Activated CD8-positive, alpha-beta memory T cell treated with anti-CD3 and anti-CD28 coated beads, Interleukin-2, amount 50 U/mL, for 24 hours (primary cell): ENCODE data around the gene NFKB2.

Source experiments
- DNase-seq: peaks from one replicate; pipeline ENCODE4 v3.0.0-alpha.2; 2020; ENCODE audit errors: extremely low read depth

NFKB2 gene

GRCh38 chr10:102394801-102395399, 605 bp upstream of the NFKB2 start:
- peak; percentile 31 for DNase-seq

- DNase-seq: no peak
Observed at GRCh38 chr10:102396317-102396650, 779 bp downstream of the NFKB2 start.

- DNase-seq: no peak
Observed at GRCh38 chr10:102396730-102397151, 1.2 kb downstream of the NFKB2 start.

GRCh38 chr10:102397222-102398171, 2.0 kb downstream of the NFKB2 start:
- no peak for DNase-seq

- no peak for DNase-seq
Observed at GRCh38 chr10:102398172-102399020, 2.9 kb downstream of the NFKB2 start.

- no peak for DNase-seq
Observed at GRCh38 chr10:102399217-102400021, 3.9 kb downstream of the NFKB2 start.

GRCh38 chr10:102400076-102400475, 4.6 kb downstream of the NFKB2 start:
- DNase-seq: no peak

- no peak for DNase-seq
Observed at GRCh38 chr10:102400598-102401341, 5.3 kb downstream of the NFKB2 start.

GRCh38 chr10:102401342-102401654, 5.8 kb downstream of the NFKB2 start:
- no peak for DNase-seq

GRCh38 chr10:102401735-102402511, 6.4 kb downstream of the NFKB2 start:
- no peak for DNase-seq

- no peak for DNase-seq
Observed at GRCh38 chr10:102402512-102402896, 7.0 kb downstream of the NFKB2 start.

- no peak for DNase-seq
Observed at GRCh38 chr10:102403115-102403514, 7.6 kb downstream of the NFKB2 start.

GRCh38 chr10:102404361-102405107, 9.0 kb downstream of the NFKB2 start:
- no peak for DNase-seq

- no peak for DNase-seq
Observed at GRCh38 chr10:102405108-102405571, 9.6 kb downstream of the NFKB2 start.

- DNase-seq: no peak
Observed at GRCh38 chr10:102405632-102406031, 10.1 kb downstream of the NFKB2 start.

- no peak for DNase-seq
Observed at GRCh38 chr10:102406815-102407214, 11.3 kb downstream of the NFKB2 start.

- no peak for DNase-seq
Observed at GRCh38 chr10:102407425-102408130, 12.1 kb downstream of the NFKB2 start.

- DNase-seq: no peak
Observed at GRCh38 chr10:102408131-102408727, 12.7 kb downstream of the NFKB2 start.
